GM12892 (cell line): Measurements from ENCODE around the gene RECK.

Experiments
- POLR2A ChIP-seq: IDR thresholded peaks from 2 replicates; pipeline ENCODE4 v1.6.1; 2011; ENCODE audit warnings: low read depth, low read length, control low read depth
- POLR2AphosphoS5 ChIP-seq: IDR thresholded peaks from 2 replicates; pipeline ENCODE4 v1.6.1; 2011; ENCODE audit warnings: low read depth, low read length, control low read depth

DNA sequence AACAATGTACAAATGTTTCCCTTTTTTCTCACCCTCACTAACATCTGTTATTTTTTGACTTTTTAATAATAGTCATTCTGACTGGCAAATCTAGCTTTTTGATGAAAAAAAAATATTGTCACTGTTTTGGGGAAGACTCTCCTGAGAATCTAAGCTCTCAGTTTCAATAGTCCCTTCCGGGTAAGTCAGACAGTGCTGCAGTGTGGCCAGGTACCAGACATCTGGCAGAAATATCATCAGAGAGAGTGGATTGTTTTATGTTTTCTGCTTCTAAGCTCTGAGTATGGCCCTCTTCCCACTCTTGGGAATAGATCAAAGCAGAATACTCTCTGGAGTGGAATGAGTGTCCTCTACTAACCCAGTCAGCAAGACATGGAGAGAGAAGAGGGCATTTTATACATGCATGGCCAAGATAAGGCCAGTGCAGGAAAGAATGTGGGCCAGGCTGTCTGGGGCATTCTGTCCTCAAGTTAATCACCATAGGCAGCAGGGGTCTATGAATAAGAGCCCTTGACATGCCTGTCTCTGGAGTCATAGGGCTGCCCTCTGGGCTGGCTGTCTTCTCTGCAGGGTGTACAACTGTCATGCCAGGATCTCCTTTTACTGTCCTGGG is 40.2 kb upstream of the RECK start:
- no peak for TF ChIP-seq POLR2A
- TF ChIP-seq POLR2AphosphoS5 = no peak
